Vagina (tissue), 2 donors: ENCODE measurements around the gene RNF168. TPM values are rescaled to one million over a fixed set of nuclear protein-coding genes. Genes with fewer than 3 reads are reported as not detected.

Source experiments
- DNase-seq, 2 donors: peaks; one replicate each; pipeline ENCODE4 v3.0.0-alpha.2; 2017; ENCODE audit errors: extremely low spot score in 2 of 2
- H3K27ac ChIP-seq: fragments of 200-600 bp; sonication (generic); one replicate; pipeline ENCODE4 v1.5.1; 2019
- H3K27me3 ChIP-seq: fragments of 200-600 bp; sonication (generic); one replicate; pipeline ENCODE4 v1.5.1; 2019
- H3K36me3 ChIP-seq, 2 donors: fragments of 200-600 bp; sonication (generic); one replicate each; pipeline ENCODE4 v1.5.1; 2017 to 2019
- H3K4me1 ChIP-seq: fragments of 200-600 bp; sonication (generic); one replicate; pipeline ENCODE4 v1.5.1; 2019
- H3K4me3 ChIP-seq, 2 donors: fragments of 200-600 bp; sonication (generic); 1 replicate in 1 of 2; 2 replicates in 1 of 2; pipeline ENCODE4 v1.5.1; 2016 to 2019
- H3K9me3 ChIP-seq: fragments of 200-600 bp; sonication (generic); one replicate; pipeline ENCODE4 v1.5.1; 2019
- POLR2A ChIP-seq, 2 donors: fragments of 450-650 bp; IDR thresholded peaks; one replicate each; pipeline ENCODE4 v1.6.1; 2017; ENCODE audit warnings: antibody characterized with exemption in 2 of 2, mild to moderate bottlenecking in 2 of 2, moderate library complexity in 2 of 2
- POLR2AphosphoS5 ChIP-seq, 2 donors: sonication (generic); formaldehyde crosslinking; IDR thresholded peaks; one replicate each; pipeline ENCODE4 v1.9.0; 2017; ENCODE audit warnings: antibody characterized with exemption in 2 of 2, mild to moderate bottlenecking in 2 of 2, low read depth in 1 of 2; ENCODE audit not compliant: insufficient read depth in 1 of 2
- intact Hi-C: fragments of 100-400 bp; cut with DNase I; formaldehyde crosslinking; loops from one replicate; pipeline ENCODE4 v1.15.1; 2023
- small RNA-seq: library from RNA; depleted of rRNA; stranded (forward); fragments of <200 nt; gene quantifications from one replicate; pipeline ENCODE3, GENCODE V24; 2016
- total RNA-seq: library from RNA; depleted of rRNA; stranded (reverse); fragments of >200 nt; gene quantifications from one replicate; pipeline ENCODE4 v1.2.3, GENCODE V29; 2016
- TF ChIP-seq, protein P1 (sequence below), 3 experiments: fragments of 450-650 bp in 2 of 3; fragments of 200-600 bp in 1 of 3; sonication (generic) in 1 of 3; IDR thresholded peaks; one replicate each; pipeline ENCODE4 v1.5.1; 2017 to 2019; ENCODE audit warnings: antibody characterized with exemption in 3 of 3, mild to moderate bottlenecking in 2 of 3, moderate library complexity in 2 of 3

The RNF168 gene
- total RNA-seq, 1 donor from 2014 or later: 26.0 TPM

DNA sequence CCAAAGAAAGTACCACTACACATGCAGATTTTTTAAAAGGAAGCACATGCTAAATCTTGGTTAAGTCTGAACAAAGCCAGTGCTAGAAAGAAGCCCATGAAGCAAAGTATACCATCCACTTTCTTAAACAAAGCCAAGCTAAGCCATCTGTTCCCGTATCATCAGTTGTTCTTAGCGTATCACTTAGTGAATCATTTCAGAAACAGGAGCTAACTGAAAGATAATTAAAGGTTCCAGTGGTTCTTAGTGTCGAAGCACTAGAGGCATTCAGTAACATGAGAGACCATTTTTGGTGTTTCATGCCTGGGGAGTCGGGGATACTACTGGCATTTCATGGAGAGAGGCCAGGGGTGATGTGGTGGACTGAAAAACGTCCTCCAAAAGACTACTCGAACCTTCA, 84.2 kb downstream of the RNF168 start:
- intact Hi-C loops: no loop called here
- Histone ChIP-seq H3K4me1 (peaks cover 22% of the 10 kb centered on the region), H3K27ac (no peak overlapping the region)

More for the DNA sequence above, 84.2 kb downstream of the RNF168 start:
- TF ChIP-seq, protein P1, sequence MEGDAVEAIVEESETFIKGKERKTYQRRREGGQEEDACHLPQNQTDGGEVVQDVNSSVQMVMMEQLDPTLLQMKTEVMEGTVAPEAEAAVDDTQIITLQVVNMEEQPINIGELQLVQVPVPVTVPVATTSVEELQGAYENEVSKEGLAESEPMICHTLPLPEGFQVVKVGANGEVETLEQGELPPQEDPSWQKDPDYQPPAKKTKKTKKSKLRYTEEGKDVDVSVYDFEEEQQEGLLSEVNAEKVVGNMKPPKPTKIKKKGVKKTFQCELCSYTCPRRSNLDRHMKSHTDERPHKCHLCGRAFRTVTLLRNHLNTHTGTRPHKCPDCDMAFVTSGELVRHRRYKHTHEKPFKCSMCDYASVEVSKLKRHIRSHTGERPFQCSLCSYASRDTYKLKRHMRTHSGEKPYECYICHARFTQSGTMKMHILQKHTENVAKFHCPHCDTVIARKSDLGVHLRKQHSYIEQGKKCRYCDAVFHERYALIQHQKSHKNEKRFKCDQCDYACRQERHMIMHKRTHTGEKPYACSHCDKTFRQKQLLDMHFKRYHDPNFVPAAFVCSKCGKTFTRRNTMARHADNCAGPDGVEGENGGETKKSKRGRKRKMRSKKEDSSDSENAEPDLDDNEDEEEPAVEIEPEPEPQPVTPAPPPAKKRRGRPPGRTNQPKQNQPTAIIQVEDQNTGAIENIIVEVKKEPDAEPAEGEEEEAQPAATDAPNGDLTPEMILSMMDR (IDR thresholded peaks at IDR 0.05): no peak
- TF ChIP-seq POLR2A (IDR thresholded peaks at IDR 0.05) (no peak), POLR2AphosphoS5 (IDR thresholded peaks at IDR 0.05; ENCODE audit: insufficient read depth in 1 of 2, low read depth in 1 of 2) (no peak)
- Histone ChIP-seq H3K27me3 (no peaks in the 10 kb centered on the region), H3K9me3 (no peaks in the 10 kb centered on the region), H3K36me3 (no peaks in the 10 kb centered on the region), H3K4me3 (no peak overlapping the region)
- no peak for DNase-seq

Small RNA genes lying within 50 kb of the gene (small RNA-seq; reads per million reads assigned to genes)
- not detected for gene AC083822.1
- gene AC117490.1: not detected
- gene RPS29P3: not detected

Other genes with a start within 250 kb of the RNF168 start
- gene PCYT1A, start 216.0 kb downstream of the RNF168 start, total RNA-seq: 55.7 TPM
- 2.9 TPM for gene DYNLT2B, start 185.5 kb downstream of the RNF168 start, total RNA-seq
- gene TM4SF19, start 165.4 kb downstream of the RNF168 start, total RNA-seq: not detected
- 29.5 TPM for gene UBXN7, start 71.3 kb downstream of the RNF168 start, total RNA-seq
- gene SMCO1, start 11.6 kb upstream of the RNF168 start, total RNA-seq: not detected
- gene WDR53, start 64.8 kb upstream of the RNF168 start, total RNA-seq: 13.5 TPM
- 6.6 TPM for gene FBXO45, start 64.9 kb upstream of the RNF168 start, total RNA-seq
- 5.4 TPM for gene NRROS, start 135.9 kb upstream of the RNF168 start, total RNA-seq
- 1.5 TPM for gene CEP19, start 208.5 kb upstream of the RNF168 start, total RNA-seq
- gene PIGX, start 208.6 kb upstream of the RNF168 start, total RNA-seq: 31.9 TPM
- gene PAK2, start 236.1 kb upstream of the RNF168 start, total RNA-seq: 41.3 TPM